HEK293 (cell line): ENCODE data around the gene DMD.

ENCODE experiments used
- EGR2 ChIP-seq: fragments of 450-650 bp; formaldehyde crosslinking; IDR thresholded peaks from 2 replicates; pipeline ENCODE4 v1.5.1; 2016; ENCODE audit warnings: low read depth, missing biosample characterization, missing genetic modification characterization
- GFI1B ChIP-seq: fragments of 450-650 bp; formaldehyde crosslinking; IDR thresholded peaks from 2 replicates; pipeline ENCODE4 v1.5.1; 2016; ENCODE audit warnings: missing biosample characterization, missing genetic modification characterization
- GLI2 ChIP-seq: fragments of 450-650 bp; formaldehyde crosslinking; IDR thresholded peaks from 2 replicates; pipeline ENCODE4; 2017; ENCODE audit warnings: missing biosample characterization, missing genetic modification characterization, low read depth, borderline replicate concordance
- GLI4 ChIP-seq: fragments of 450-650 bp; formaldehyde crosslinking; IDR thresholded peaks from 2 replicates; pipeline ENCODE4 v1.5.1; 2016; ENCODE audit warnings: missing biosample characterization, missing genetic modification characterization
- INSM2 ChIP-seq: fragments of 450-650 bp; formaldehyde crosslinking; IDR thresholded peaks from 2 replicates; pipeline ENCODE4 v1.5.1; 2016; ENCODE audit warnings: missing biosample characterization, missing genetic modification characterization
- PATZ1 ChIP-seq: fragments of 450-650 bp; formaldehyde crosslinking; IDR thresholded peaks from 2 replicates; pipeline ENCODE4 v1.5.1; 2016; ENCODE audit warnings: missing biosample characterization, missing genetic modification characterization
- SETDB1 ChIP-seq: IDR thresholded peaks from one replicate; pipeline ENCODE4 v1.6.1; 2017; ENCODE audit warnings: mild to moderate bottlenecking, low read length, moderate library complexity, mixed read lengths; ENCODE audit not compliant: insufficient read length
- TRIM28 ChIP-seq: IDR thresholded peaks from 2 replicates; pipeline ENCODE4 v1.6.1; 2011; ENCODE audit warnings: low read length, control low read depth, borderline replicate concordance
- WT1 ChIP-seq: fragments of 450-650 bp; formaldehyde crosslinking; IDR thresholded peaks from 2 replicates; pipeline ENCODE4 v1.5.1; 2016; ENCODE audit warnings: missing biosample characterization, missing genetic modification characterization
- ZBTB17 ChIP-seq: fragments of 450-650 bp; formaldehyde crosslinking; IDR thresholded peaks from 2 replicates; pipeline ENCODE4 v1.5.1; 2016; ENCODE audit warnings: missing biosample characterization, missing genetic modification characterization
- ZEB2 ChIP-seq: fragments of 450-650 bp; formaldehyde crosslinking; IDR thresholded peaks from 2 replicates; pipeline ENCODE4 v1.5.1; 2016; ENCODE audit warnings: missing biosample characterization, missing genetic modification characterization
- ZFP37 ChIP-seq: fragments of 450-650 bp; formaldehyde crosslinking; IDR thresholded peaks from 2 replicates; pipeline ENCODE4 v1.5.1; 2016; ENCODE audit warnings: missing biosample characterization, missing genetic modification characterization
- ZNF10 ChIP-seq: fragments of 450-650 bp; formaldehyde crosslinking; IDR thresholded peaks from 2 replicates; pipeline ENCODE4 v1.5.1; 2017; ENCODE audit warnings: missing biosample characterization, missing genetic modification characterization
- ZNF155 ChIP-seq: fragments of 450-650 bp; formaldehyde crosslinking; IDR thresholded peaks from 2 replicates; pipeline ENCODE4 v1.5.1; 2016; ENCODE audit warnings: missing biosample characterization, missing genetic modification characterization
- ZNF174 ChIP-seq: fragments of 450-650 bp; formaldehyde crosslinking; IDR thresholded peaks from 2 replicates; pipeline ENCODE4 v1.5.0; 2017; ENCODE audit warnings: missing biosample characterization, mild to moderate bottlenecking, missing genetic modification characterization
- ZNF274 ChIP-seq, 2 experiments: fragments of 200-500 bp in 1 of 2; fragments of 450-650 bp in 1 of 2; sonication (Bioruptor generic) in 1 of 2; formaldehyde crosslinking in 1 of 2; IDR thresholded peaks; 2 replicates each; pipeline versions ENCODE4 v1.5.1 to v1.6.1; 2014 to 2016; ENCODE audit warnings: borderline replicate concordance in 1 of 2, inconsistent platforms in 1 of 2, low read length in 1 of 2, missing biosample characterization in 1 of 2, missing genetic modification characterization in 1 of 2
- ZNF354C ChIP-seq: fragments of 450-650 bp; formaldehyde crosslinking; IDR thresholded peaks from 2 replicates; pipeline ENCODE4 v1.5.1; 2016; ENCODE audit warnings: missing biosample characterization, missing genetic modification characterization, low read depth, borderline replicate concordance
- ZNF426 ChIP-seq: fragments of 450-650 bp; formaldehyde crosslinking; IDR thresholded peaks from 2 replicates; pipeline ENCODE4 v1.5.1; 2017; ENCODE audit warnings: missing biosample characterization, missing genetic modification characterization, mild to moderate bottlenecking, inconsistent platforms, moderate library complexity
- ZNF510 ChIP-seq: fragments of 450-650 bp; formaldehyde crosslinking; IDR thresholded peaks from 2 replicates; pipeline ENCODE4 v1.5.1; 2018; ENCODE audit warnings: mild to moderate bottlenecking, missing genetic modification characterization, missing biosample characterization; ENCODE audit not compliant: insufficient replicate concordance
- ZNF529 ChIP-seq: fragments of 450-650 bp; formaldehyde crosslinking; IDR thresholded peaks from 2 replicates; pipeline ENCODE4 v1.5.1; 2017; ENCODE audit warnings: missing genetic modification characterization, missing biosample characterization; ENCODE audit not compliant: insufficient replicate concordance
- ZNF558 ChIP-seq: fragments of 450-650 bp; formaldehyde crosslinking; IDR thresholded peaks from 2 replicates; pipeline ENCODE4 v1.5.1; 2016; ENCODE audit warnings: missing biosample characterization, missing genetic modification characterization
- ZNF571 ChIP-seq: fragments of 450-650 bp; formaldehyde crosslinking; IDR thresholded peaks from 2 replicates; pipeline ENCODE4 v1.5.0; 2017; ENCODE audit warnings: missing biosample characterization, missing genetic modification characterization
- ZNF629 ChIP-seq: fragments of 450-650 bp; formaldehyde crosslinking; IDR thresholded peaks from 2 replicates; pipeline ENCODE4 v1.5.1; 2017; ENCODE audit warnings: missing biosample characterization, missing genetic modification characterization
- ZNF792 ChIP-seq: fragments of 450-650 bp; formaldehyde crosslinking; IDR thresholded peaks from 2 replicates; pipeline ENCODE4 v1.5.1; 2016; ENCODE audit warnings: missing biosample characterization, missing genetic modification characterization
- ZSCAN30 ChIP-seq: fragments of 450-650 bp; IDR thresholded peaks from 2 replicates; pipeline ENCODE4 v1.5.1; 2018; ENCODE audit warnings: missing biosample characterization, mild to moderate bottlenecking, missing genetic modification characterization, moderate library complexity
- ZXDB ChIP-seq: fragments of 450-650 bp; formaldehyde crosslinking; IDR thresholded peaks from 2 replicates; pipeline ENCODE4 v1.5.1; 2016; ENCODE audit warnings: missing biosample characterization, missing genetic modification characterization
- TF ChIP-seq, protein P1 (sequence below): fragments of 450-650 bp; formaldehyde crosslinking; IDR thresholded peaks from 2 replicates; pipeline ENCODE4 v1.5.1; 2016; ENCODE audit warnings: missing biosample characterization, missing genetic modification characterization
- TF ChIP-seq, protein P2 (sequence below): fragments of 450-650 bp; formaldehyde crosslinking; IDR thresholded peaks from 2 replicates; pipeline ENCODE4 v1.5.1; 2017; ENCODE audit warnings: missing biosample characterization, mild to moderate bottlenecking, missing genetic modification characterization, moderate library complexity
- TF ChIP-seq, protein P3 (sequence below): IDR thresholded peaks from 2 replicates; pipeline ENCODE4 v1.6.1; 2011; ENCODE audit warnings: mild to moderate bottlenecking, low read depth, low read length, borderline replicate concordance
- TF ChIP-seq, protein P4 (sequence below): fragments of 450-650 bp; formaldehyde crosslinking; IDR thresholded peaks from 2 replicates; pipeline ENCODE4 v1.5.1; 2016; ENCODE audit warnings: missing biosample characterization, missing genetic modification characterization, borderline replicate concordance

Gene DMD

GRCh38 chrX:31715675-31716074 lies 1495.7 kb downstream of the DMD start (continued):
- TF ChIP-seq ZNF510 (tag by site-specific recombination) (no peak), ZNF10 (no peak), ZNF558 (tag by site-specific recombination) (no peak), GFI1B (tag by site-specific recombination) (no peak), ZFP37 (no peak), ZEB2 (0 out of 2 replicates have a peak, but pooled peaks have one; percentile 21), ZNF155 (tag by site-specific recombination) (no peak), ZNF629 (tag by site-specific recombination) (peak; percentile 68), TRIM28 (no peak; the same call in 1 of the 2 replicates), ZSCAN30 (tag by site-specific recombination) (no peak), ZNF274 (IDR thresholded peaks at IDR 0.05; ENCODE audit: low read length) (no peak), ZNF274 (tag by site-specific recombination; IDR thresholded peaks at IDR 0.05; ENCODE audit: borderline replicate concordance) (no peak), ZNF529 (tag by site-specific recombination) (peak; percentile 34), EGR2 (tag by site-specific recombination) (no peak), ZNF571 (tag by site-specific recombination) (no peak), GLI2 (tag by site-specific recombination) (peak; percentile 45; the same call in 1 of the 2 replicates), ZBTB17 (tag by site-specific recombination) (no peak), PATZ1 (tag by site-specific recombination) (no peak), ZXDB (tag by site-specific recombination) (no peak), ZNF174 (tag by site-specific recombination) (no peak), ZNF792 (tag by site-specific recombination) (no peak), GLI4 (tag by site-specific recombination) (no peak), WT1 (tag by site-specific recombination) (peak; percentile 66), ZNF426 (tag by site-specific recombination) (no peak), INSM2 (tag by site-specific recombination) (no peak), SETDB1 (peak; percentile 39), ZNF354C (tag by site-specific recombination) (no peak)
- TF ChIP-seq, protein P1, sequence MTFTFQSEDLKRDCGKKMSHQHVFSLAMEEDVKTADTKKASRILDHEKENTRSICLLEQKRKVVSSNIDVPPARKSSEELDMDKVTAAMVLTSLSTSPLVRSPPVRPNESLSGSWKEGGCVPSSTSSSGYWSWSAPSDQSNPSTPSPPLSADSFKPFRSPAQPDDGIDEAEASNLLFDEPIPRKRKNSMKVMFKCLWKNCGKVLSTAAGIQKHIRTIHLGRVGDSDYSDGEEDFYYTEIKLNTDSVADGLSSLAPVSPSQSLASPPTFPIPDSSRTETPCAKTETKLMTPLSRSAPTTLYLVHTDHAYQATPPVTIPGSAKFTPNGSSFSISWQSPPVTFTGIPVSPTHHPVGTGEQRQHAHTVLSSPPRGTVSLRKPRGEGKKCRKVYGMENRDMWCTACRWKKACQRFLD (tag by site-specific recombination): no peak
- TF ChIP-seq, protein P2, sequence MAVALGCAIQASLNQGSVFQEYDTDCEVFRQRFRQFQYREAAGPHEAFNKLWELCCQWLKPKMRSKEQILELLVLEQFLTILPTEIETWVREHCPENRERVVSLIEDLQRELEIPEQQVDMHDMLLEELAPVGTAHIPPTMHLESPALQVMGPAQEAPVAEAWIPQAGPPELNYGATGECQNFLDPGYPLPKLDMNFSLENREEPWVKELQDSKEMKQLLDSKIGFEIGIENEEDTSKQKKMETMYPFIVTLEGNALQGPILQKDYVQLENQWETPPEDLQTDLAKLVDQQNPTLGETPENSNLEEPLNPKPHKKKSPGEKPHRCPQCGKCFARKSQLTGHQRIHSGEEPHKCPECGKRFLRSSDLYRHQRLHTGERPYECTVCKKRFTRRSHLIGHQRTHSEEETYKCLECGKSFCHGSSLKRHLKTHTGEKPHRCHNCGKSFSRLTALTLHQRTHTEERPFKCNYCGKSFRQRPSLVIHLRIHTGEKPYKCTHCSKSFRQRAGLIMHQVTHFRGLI (tag by site-specific recombination): no peak
- TF ChIP-seq, protein P3, sequence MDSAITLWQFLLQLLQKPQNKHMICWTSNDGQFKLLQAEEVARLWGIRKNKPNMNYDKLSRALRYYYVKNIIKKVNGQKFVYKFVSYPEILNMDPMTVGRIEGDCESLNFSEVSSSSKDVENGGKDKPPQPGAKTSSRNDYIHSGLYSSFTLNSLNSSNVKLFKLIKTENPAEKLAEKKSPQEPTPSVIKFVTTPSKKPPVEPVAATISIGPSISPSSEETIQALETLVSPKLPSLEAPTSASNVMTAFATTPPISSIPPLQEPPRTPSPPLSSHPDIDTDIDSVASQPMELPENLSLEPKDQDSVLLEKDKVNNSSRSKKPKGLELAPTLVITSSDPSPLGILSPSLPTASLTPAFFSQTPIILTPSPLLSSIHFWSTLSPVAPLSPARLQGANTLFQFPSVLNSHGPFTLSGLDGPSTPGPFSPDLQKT: no peak
- TF ChIP-seq, protein P4, sequence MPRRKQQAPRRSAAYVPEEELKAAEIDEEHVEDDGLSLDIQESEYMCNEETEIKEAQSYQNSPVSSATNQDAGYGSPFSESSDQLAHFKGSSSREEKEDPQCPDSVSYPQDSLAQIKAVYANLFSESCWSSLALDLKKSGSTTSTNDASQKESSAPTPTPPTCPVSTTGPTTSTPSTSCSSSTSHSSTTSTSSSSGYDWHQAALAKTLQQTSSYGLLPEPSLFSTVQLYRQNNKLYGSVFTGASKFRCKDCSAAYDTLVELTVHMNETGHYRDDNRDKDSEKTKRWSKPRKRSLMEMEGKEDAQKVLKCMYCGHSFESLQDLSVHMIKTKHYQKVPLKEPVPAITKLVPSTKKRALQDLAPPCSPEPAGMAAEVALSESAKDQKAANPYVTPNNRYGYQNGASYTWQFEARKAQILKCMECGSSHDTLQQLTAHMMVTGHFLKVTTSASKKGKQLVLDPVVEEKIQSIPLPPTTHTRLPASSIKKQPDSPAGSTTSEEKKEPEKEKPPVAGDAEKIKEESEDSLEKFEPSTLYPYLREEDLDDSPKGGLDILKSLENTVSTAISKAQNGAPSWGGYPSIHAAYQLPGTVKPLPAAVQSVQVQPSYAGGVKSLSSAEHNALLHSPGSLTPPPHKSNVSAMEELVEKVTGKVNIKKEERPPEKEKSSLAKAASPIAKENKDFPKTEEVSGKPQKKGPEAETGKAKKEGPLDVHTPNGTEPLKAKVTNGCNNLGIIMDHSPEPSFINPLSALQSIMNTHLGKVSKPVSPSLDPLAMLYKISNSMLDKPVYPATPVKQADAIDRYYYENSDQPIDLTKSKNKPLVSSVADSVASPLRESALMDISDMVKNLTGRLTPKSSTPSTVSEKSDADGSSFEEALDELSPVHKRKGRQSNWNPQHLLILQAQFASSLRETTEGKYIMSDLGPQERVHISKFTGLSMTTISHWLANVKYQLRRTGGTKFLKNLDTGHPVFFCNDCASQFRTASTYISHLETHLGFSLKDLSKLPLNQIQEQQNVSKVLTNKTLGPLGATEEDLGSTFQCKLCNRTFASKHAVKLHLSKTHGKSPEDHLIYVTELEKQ (tag by site-specific recombination): peak; percentile 64; the same call in 1 of the 2 replicates
